HG03575 (cell line): Measurements from ENCODE around the gene EVI5L.
A peak's percentile ranks its signal among the peaks of the same experiment; 100 is the strongest.
"Not testable (repeated sequence)": the region's sequence is repeated elsewhere in the genome, so short reads cannot be mapped to it uniquely, and the experiment has no call there.

Experiments used
- ATAC-seq: cut with Tn5 transposase; IDR thresholded peaks from one replicate; pipeline ENCODE4 v1.9.1; 2021; ENCODE audit not compliant: unreplicated experiment, insufficient number of reproducible peaks, low FRiP score; ENCODE audit errors: extremely low read depth

Gene EVI5L

GRCh38 chr19:7829561-7830271, at the start of gene EVI5L:
Gene EVI5L, plus strand, starts transcription at chr19:7830218. Its CDS starts 16,325 bp downstream, at chr19:7846543.
- peak; percentile 65 for ATAC-seq

GRCh38 chr19:7781157-7781556, 48.9 kb upstream of the EVI5L start:
- no peak for ATAC-seq

DNA sequence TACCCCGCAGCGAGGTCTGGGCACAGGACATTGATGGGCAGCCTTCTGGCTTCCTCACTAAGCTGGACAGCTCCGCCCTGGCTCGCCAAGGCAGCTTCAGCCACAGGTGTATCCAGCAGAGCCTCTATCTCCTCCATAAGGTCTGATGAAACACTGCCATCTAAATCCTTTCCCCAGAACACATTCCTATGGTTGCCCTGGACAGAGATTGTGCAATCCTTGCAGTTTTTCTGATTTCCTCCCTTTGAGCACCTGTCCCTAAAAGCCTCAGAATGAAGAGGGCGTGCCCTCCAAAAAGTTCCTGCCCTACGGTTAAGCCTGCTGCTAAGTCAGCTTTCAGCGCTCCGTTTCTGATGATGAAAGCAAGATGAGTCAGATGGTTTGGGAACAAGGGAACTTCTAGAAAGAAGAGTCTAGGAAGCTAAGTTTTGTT, 46.0 kb upstream of the EVI5L start:
- ATAC-seq: no peak

DNA sequence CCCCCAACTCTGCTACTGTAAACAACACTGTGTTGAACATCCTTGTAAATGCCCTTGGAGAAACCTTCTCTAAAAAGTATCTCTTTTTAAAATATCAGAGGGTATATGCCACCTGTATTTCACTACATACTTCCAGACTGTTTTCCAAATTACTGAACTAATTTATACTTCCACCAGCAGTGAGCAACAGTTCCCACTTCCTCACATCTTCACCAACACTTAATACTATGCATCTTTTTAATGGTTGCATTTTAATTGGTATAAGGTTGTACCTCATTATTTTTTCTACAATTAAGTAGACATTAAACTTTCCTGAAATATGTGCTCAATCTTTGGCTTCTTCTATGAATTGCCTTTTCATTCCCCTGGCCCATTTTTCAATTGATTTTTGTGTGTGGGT, 45.2 kb upstream of the EVI5L start:
- no peak for ATAC-seq

GRCh38 chr19:7787141-7787540, 42.9 kb upstream of the EVI5L start:
- ATAC-seq: no peak

DNA sequence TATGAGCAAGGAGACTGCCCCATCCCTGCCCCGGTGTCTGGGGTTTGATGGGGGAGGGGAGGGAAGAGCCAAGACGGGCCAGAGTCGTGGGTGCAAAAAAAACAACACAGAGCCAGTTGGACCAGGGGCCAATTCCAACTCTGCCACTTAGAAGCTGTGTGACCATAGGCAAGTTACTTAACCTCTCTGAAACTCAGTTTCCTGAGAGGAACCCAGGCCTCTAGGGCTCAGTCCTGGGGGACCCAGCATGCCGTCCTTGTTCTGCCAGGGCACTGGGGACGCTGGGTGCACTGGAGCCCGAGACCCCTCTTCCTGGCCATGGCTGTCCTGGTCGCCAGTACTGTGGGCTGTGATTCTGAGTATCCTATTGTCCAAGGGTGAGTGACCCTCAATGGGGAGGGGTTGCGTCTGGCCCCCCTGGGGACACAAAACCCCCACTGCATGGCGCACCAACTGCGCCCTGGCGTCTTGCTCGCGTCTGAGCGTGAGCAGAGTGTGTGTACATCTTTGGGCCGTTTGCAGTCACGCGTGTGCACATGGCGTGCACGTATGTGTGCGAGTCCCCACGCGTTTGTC, 42.3 kb upstream of the EVI5L start:
- ATAC-seq: no peak

- no peak for ATAC-seq
Observed at GRCh38 chr19:7788178-7788932, 41.7 kb upstream of the EVI5L start.

- no peak for ATAC-seq
Observed at GRCh38 chr19:7788933-7789323, 41.1 kb upstream of the EVI5L start.

DNA sequence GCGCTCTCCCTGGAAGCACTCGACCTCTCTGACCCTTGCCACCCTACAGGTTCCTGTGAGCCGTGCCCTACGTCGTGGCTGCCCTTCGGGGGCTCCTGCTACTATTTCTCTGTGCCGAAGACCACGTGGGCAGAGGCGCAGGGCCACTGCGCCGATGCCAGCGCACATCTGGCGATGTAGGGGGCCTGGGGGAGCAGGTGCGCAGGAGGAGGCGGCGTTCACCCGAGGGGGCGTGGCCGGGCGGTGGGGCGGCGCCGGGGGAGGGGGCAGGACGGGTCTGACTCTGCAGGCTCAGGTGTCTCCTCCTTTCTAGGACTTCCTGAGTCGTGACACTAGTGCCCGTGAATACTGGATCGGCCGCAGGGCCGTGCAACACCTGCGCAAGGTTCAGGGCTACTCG, 40.6 kb upstream of the EVI5L start:
- ATAC-seq: no peak

DNA sequence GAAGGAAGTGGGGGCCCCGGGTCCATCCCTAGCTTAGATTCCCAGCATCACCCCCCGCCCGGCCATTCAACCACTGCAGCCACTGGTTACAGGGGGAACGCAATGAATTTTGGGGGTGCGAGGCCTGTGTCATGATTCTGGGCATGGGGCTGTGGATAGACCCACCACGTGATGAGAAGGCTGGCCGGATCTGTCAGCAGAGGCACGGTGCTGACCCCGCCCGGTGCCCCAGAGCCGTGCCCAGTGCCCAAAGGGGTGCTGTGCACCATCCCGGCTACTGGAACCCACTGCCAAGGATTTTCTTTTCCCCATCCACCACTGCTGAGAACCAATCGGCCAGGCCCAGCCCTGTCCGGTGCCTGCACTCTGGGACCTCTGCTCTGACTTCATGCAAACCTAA, 39.6 kb upstream of the EVI5L start:
- no peak for ATAC-seq

DNA sequence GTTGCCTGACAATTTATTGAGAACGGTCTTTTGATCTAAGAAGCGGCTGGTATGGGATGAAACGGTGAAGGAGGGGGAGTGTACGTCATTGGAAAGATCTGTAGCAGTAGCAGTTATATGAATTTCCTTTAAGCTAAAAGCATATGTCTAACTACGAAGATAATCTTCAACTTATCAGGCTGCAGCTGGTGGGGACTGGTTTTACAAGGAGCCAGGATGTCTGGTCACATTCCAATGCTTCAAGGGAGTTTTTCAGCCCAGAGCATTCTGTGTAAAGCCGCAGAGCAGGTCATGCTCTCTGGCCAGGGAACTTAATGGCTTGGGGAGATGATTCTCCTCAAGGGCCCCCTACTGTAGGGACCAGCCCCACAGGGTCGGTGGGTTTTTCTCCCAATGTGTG, 37.7 kb upstream of the EVI5L start:
- no peak for ATAC-seq

DNA sequence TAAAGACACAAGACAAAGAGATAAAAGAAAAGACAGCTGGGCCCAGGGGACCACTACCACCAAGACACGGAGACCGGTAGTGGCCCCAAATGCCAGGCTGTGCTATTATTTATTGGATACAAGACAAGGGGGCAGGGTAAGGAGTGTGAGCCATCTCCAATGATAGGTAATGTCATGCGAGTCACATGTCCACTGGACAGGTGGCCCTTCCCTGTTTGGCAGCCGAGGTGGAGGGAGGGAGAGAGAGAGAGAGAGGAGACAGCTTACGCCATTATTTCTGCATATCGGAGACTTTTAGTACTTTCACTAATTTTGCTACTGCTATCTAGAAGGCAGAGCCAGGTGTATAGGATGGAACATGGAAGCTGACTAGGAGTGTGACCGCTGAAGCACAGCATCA, 37.3 kb upstream of the EVI5L start:
- not testable (repeated sequence) for ATAC-seq

DNA sequence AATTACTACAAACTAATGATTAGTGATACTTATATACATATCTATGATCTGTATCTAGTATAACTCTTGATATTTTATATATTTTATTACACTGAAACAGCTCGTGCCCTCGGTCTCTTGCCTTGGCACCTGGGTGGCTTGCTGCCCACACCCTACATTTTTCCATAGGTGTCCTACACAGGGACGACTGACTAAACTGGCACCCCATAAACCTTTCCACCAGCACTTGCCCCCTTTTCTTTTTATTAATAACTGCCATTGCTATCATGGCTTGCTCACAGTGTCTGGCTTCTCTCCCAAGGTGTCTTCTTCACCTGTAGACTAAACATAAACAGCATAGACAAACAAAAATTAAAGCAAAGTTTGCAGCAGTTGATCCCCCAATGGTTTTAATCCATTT, 36.5 kb upstream of the EVI5L start:
- no peak for ATAC-seq

GRCh38 chr19:7795555-7796161, 34.4 kb upstream of the EVI5L start:
- ATAC-seq: no peak

- no peak for ATAC-seq
Observed at GRCh38 chr19:7799640-7800355, 30.2 kb upstream of the EVI5L start.

- no peak for ATAC-seq
Observed at GRCh38 chr19:7801020-7801570, 28.9 kb upstream of the EVI5L start.

GRCh38 chr19:7806234-7806633, 23.8 kb upstream of the EVI5L start:
- ATAC-seq: no peak

DNA sequence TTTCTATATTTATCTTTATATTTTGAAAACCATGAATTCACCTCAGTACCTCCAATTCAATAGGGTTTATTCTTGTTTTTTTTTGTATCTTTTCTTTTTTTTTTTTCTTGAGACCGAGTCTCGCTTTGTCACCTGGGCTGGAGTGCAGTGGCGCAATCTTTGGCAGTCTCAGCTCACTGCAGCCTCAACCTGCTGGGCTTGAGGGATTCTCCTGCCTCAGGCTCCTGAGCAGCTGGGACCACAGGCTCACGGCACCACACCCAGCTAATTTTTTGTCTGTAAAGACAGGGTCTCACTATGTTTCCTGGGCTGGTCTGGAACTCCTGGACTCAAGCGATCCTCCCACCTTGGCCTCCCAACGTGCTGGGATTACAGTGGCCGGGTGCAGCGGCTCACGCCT, 23.1 kb upstream of the EVI5L start:
- ATAC-seq: no peak

- no peak for ATAC-seq
Observed at GRCh38 chr19:7808108-7808507, 21.9 kb upstream of the EVI5L start.
